ENCODE data around the gene RHOV. TPM values are rescaled to one million over a fixed set of nuclear protein-coding genes. Genes with fewer than 3 reads are reported as not detected.

Gene RHOV
- total and polyA plus RNA-seq, 3 experiments from 2014 or later: 0.24 to 0.40 TPM; not detected in 1

DNA sequence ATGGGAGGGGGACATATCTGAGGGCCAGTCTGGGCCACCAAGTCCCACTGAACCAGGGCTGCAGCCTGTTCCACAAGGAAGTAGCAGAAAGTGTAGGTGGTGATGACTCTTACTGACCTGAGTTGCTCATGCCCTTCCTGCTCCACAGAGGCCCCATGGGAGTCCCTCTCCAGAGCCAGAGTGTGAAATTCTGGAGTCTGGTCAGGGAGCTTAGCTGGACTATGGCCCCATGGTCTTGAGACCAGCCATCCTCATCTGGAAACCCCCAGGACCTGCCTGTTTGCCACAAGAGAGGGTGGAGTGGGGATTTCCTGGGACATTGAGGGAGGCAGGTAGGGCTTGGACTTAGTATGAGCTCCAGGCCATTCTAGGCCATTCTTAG is 27.2 kb downstream of the RHOV start:
- no peaks in the 10 kb centered on the region for H3K27me3 ChIP-seq (ENCODE audit: insufficient read depth, low read length, poor library complexity, severe bottlenecking)
- H3K4me3 Mint-ChIP-seq: no peak overlapping the region
- H3K9me3 Mint-ChIP-seq: no peaks in the 10 kb centered on the region
- H3K4me3 ChIP-seq (ENCODE audit: low read length): no peak overlapping the region
- ChIA-PET CTCF (interaction anchor here (8.2 kb wide), 1 partner anchor 11 kb away, joined by 64 read pairs; no protein-coding TSS in a partner anchor), POLR2A (no interaction called here)
- DNase-seq: no peak
- peak overlapping the region; percentile 59 for H3K27ac ChIP-seq (ENCODE audit: low read depth, low read length)
- H3K9me3 ChIP-seq (ENCODE audit: low read length): no peaks in the 10 kb centered on the region
- H3K36me3 ChIP-seq (ENCODE audit: insufficient read depth, low read length): no peaks in the 10 kb centered on the region
- H3K27me3 Mint-ChIP-seq: peaks cover 11 to 14% of the 10 kb centered on the region in 2 donors
- H3K4me1 Mint-ChIP-seq: peaks cover 5 to 26% (median 11%) of the 10 kb centered on the region in 3 donors
- peak overlapping the region in 1 of 8 donors; percentile 91 for H3K27ac Mint-ChIP-seq
- H3K4me1 ChIP-seq (ENCODE audit: insufficient read depth, low read length): peaks cover 17% of the 10 kb centered on the region
- H3K36me3 Mint-ChIP-seq: peaks cover 0 to 3% (median 0%) of the 10 kb centered on the region in 3 donors

DNA sequence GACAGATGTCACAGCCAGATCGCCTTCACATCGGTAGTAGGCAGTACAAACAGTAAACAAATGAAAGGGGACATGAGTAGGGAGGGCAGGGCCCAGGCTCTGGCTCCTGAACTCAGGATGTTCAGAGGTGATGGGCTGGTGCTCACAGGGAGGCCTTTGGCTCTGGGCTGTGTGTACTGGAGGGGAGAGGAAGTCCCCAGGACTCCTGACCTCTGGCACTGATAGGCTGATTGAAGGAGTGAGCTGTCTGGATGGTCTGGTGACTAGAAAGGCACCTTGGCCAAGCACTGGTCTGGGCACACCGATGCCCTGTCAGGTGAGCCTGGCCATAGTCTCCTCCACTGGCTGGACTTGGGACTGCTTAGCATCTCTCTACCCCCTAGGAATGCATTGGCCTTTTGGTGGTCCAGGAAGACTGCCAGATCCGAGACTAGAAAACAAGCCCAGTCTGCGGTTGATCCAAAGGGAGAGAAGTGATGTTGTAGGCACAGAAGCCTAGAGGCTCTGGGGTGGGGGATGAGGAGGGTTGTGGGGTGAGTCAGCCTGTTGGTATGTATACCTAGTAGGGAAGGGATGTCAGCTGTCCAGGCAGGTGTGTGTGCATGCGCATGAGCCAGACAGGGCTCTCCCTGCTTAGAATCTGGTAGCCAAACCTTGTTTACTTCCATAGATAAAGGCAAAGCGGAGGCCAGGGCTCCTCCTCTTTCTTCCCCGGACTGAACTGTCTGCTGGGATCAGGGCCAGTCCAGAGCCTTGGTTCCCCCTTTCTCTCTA is 28.3 kb downstream of the RHOV start:
- H3K36me3 Mint-ChIP-seq: peaks cover 0 to 3% (median 0%) of the 10 kb centered on the region in 3 donors

DNA sequence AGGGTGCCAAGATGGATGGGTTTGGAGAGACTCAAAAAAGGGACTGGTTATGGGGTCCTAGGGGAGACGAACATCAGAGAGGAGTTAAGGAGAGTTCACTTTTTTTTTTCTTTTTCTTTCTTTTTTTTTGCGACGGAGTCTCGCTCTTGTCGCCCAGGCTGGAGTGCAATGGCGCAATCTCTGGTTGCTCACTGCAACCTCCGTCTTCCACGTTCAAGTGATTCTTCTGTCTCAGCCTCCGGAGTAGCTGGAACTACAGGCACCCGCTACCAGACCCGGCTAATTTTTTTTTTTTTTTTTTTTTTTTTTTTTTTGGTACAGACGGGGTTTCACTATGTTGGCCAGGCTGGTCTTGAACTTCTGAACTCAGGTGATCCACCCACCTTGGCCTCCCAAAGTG is 29.0 kb downstream of the RHOV start:
- ChIA-PET POLR2A (interaction anchor here (0.7 kb wide), 2 partner anchors 47 to 53 kb away, joined by 3 read pairs; no protein-coding TSS in a partner anchor), CTCF (interaction anchor here (1.7 to 8.2 kb wide), 2 partner anchors 13 to 28 kb away, joined by 6 to 64 read pairs; no protein-coding TSS in a partner anchor)
- peaks cover 5 to 26% (median 11%) of the 10 kb centered on the region in 3 donors for H3K4me1 Mint-ChIP-seq
- H3K27ac Mint-ChIP-seq: peak overlapping the region in 2 of 8 donors; percentile 75 to 87
- H3K9me3 ChIP-seq (ENCODE audit: low read length): no peaks in the 10 kb centered on the region
- no peak overlapping the region for H3K27ac ChIP-seq (ENCODE audit: low read depth, low read length)
- H3K9me3 Mint-ChIP-seq: no peaks in the 10 kb centered on the region
- H3K4me1 ChIP-seq (ENCODE audit: insufficient read depth, low read length): peaks cover 17% of the 10 kb centered on the region
- no peak for DNase-seq
- H3K27me3 ChIP-seq (ENCODE audit: insufficient read depth, low read length, poor library complexity, severe bottlenecking): no peaks in the 10 kb centered on the region
- H3K4me3 ChIP-seq (ENCODE audit: low read length): peak overlapping the region; percentile 60
- peak overlapping the region; percentile 73 to 90 (median 83) for H3K4me3 Mint-ChIP-seq
- peaks cover 10 to 14% of the 10 kb centered on the region in 2 donors for H3K27me3 Mint-ChIP-seq
- peaks cover 0 to 3% (median 0%) of the 10 kb centered on the region in 3 donors for H3K36me3 Mint-ChIP-seq
- no peaks in the 10 kb centered on the region for H3K36me3 ChIP-seq (ENCODE audit: insufficient read depth, low read length)

More for the DNA sequence above, 28.3 kb downstream of the RHOV start:
- no peaks in the 10 kb centered on the region for H3K9me3 Mint-ChIP-seq
- peaks cover 17% of the 10 kb centered on the region for H3K4me1 ChIP-seq (ENCODE audit: insufficient read depth, low read length)
- H3K4me1 Mint-ChIP-seq: peaks cover 5 to 26% (median 11%) of the 10 kb centered on the region in 3 donors
- no peaks in the 10 kb centered on the region for H3K27me3 ChIP-seq (ENCODE audit: insufficient read depth, low read length, poor library complexity, severe bottlenecking)
- H3K4me3 ChIP-seq (ENCODE audit: low read length): no peak overlapping the region
- no peaks in the 10 kb centered on the region for H3K36me3 ChIP-seq (ENCODE audit: insufficient read depth, low read length)
- ChIA-PET CTCF (interaction anchor here (8.2 kb wide), 1 partner anchor 13 kb away, joined by 64 read pairs; no protein-coding TSS in a partner anchor), POLR2A (interaction anchor here (0.7 kb wide), 1 partner anchor 46 kb away, joined by 3 read pairs; no protein-coding TSS in a partner anchor)
- DNase-seq: no peak
- peaks cover 11 to 14% of the 10 kb centered on the region in 2 donors for H3K27me3 Mint-ChIP-seq
- H3K4me3 Mint-ChIP-seq: peak overlapping the region; percentile 37 to 90 (median 68)
- no peaks in the 10 kb centered on the region for H3K9me3 ChIP-seq (ENCODE audit: low read length)
- no peak overlapping the region for H3K27ac ChIP-seq (ENCODE audit: low read depth, low read length)
- H3K27ac Mint-ChIP-seq: peak overlapping the region in 1 of 8 donors; percentile 47

DNA sequence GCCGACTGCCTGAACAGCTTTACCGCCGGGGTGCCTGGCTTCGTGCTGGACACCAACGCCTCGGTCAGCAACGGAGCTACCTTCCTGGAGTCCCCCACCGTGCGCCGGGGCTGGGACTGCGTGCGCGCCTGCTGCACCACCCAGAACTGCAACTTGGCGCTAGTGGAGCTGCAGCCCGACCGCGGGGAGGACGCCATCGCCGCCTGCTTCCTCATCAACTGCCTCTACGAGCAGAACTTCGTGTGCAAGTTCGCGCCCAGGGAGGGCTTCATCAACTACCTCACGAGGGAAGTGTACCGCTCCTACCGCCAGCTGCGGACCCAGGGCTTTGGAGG is 29.4 kb downstream of the RHOV start:
- H3K27me3 Mint-ChIP-seq: peaks cover 10 to 14% of the 10 kb centered on the region in 2 donors
- POLR2A ChIA-PET: interaction anchor here (0.7 kb wide), 1 partner anchor 53 kb away, joined by 3 read pairs; no protein-coding TSS in a partner anchor
- Histone ChIP-seq H3K4me1 (ENCODE audit: insufficient read depth, low read length) (peaks cover 17% of the 10 kb centered on the region), H3K27ac (ENCODE audit: low read depth, low read length) (no peak overlapping the region), H3K27me3 (ENCODE audit: insufficient read depth, low read length, poor library complexity, severe bottlenecking) (no peaks in the 10 kb centered on the region), H3K4me3 (ENCODE audit: low read length) (peak overlapping the region; percentile 60), H3K36me3 (ENCODE audit: insufficient read depth, low read length) (no peaks in the 10 kb centered on the region), H3K9me3 (ENCODE audit: low read length) (no peaks in the 10 kb centered on the region)
- CTCF ChIA-PET: interaction anchor here (1.7 to 8.2 kb wide), 2 partner anchors 14 to 29 kb away, joined by 6 to 64 read pairs; no protein-coding TSS in a partner anchor
- peak in 2 of 5 donors; percentile 29 to 53 for DNase-seq
- H3K27ac Mint-ChIP-seq: peak overlapping the region in 2 of 8 donors; percentile 75 to 87
- H3K36me3 Mint-ChIP-seq: peaks cover 0 to 3% (median 0%) of the 10 kb centered on the region in 3 donors
- H3K4me1 Mint-ChIP-seq: peaks cover 5 to 26% (median 11%) of the 10 kb centered on the region in 3 donors
- no peaks in the 10 kb centered on the region for H3K9me3 Mint-ChIP-seq
- peak overlapping the region; percentile 73 to 90 (median 83) for H3K4me3 Mint-ChIP-seq

DNA sequence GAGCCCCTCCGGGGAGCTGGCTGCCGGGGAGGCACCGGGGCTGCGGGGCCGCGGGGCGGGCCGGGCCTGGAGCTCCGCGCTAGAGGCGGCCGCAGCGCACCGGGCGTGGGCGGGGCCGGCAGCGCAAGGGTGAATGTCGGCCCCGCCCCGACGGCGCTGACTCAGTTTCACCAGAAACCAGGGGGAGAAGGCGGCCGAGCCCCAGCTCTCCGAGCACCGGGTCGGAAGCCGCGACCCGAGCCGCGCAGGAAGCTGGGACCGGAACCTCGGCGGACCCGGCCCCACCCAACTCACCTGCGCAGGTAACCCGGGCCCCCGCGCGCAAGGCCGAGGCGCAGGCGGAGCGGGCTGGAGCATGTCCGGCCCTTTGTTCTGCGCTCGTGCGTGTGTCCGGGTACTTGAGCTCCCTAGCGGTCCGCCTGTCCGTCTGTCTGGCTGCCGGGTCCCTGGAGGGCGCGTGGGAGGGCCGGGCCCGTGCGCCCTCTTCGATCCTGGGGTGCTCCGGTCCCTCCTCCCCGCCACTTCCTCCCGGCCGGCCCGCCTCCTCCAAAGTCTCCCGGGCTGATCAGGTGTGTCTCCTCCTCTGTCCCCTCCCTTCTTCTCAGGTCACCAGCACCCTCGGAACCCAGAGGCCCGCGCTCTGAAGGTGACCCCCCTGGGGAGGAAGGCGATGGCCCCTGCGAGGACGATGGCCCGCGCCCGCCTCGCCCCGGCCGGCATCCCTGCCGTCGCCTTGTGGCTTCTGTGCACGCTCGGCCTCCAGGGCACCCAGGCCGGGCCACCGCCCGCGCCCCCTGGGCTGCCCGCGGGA is 29.9 kb downstream of the RHOV start, which contains the start of gene SPINT1:
Gene SPINT1 (plus strand): TSS at position 164 of the 811 bp plus-strand sequence. CDS start 507 bp downstream, at position 671.
- Histone ChIP-seq H3K36me3 (ENCODE audit: insufficient read depth, low read length) (no peaks in the 10 kb centered on the region), H3K27me3 (ENCODE audit: insufficient read depth, low read length, poor library complexity, severe bottlenecking) (no peaks in the 10 kb centered on the region), H3K4me3 (ENCODE audit: low read length) (peak within 1 kb of the TSS; percentile 60), H3K9me3 (ENCODE audit: low read length) (no peaks in the 10 kb centered on the region), H3K4me1 (ENCODE audit: insufficient read depth, low read length) (peaks cover 17% of the 10 kb centered on the region), H3K27ac (ENCODE audit: low read depth, low read length) (no peak within 1 kb of the TSS)
- Mint-ChIP-seq H3K9me3 (no peaks in the 10 kb centered on the region), H3K36me3 (peaks cover 0 to 3% (median 0%) of the 10 kb centered on the region in 3 donors), H3K4me1 (peaks cover 5 to 26% (median 11%) of the 10 kb centered on the region in 3 donors), H3K27ac (peak within 1 kb of the TSS in 3 of 8 donors; percentile 66 to 87 (median 75)), H3K4me3 (peak within 1 kb of the TSS; percentile 81 to 90 (median 83)), H3K27me3 (peaks cover 10 to 14% of the 10 kb centered on the region in 2 donors)
- ChIA-PET POLR2A (interaction anchor here (0.7 kb wide), 1 partner anchor 53 kb away, joined by 3 read pairs; no protein-coding TSS in a partner anchor), CTCF (interaction anchor here (1.0 to 8.2 kb wide), 3 partner anchors 14 to 48 kb away, joined by 3 to 64 read pairs (median 6); no protein-coding TSS in a partner anchor)
- DNase-seq: peak in 3 of 5 donors; percentile 6 to 21 (median 13)

DNA sequence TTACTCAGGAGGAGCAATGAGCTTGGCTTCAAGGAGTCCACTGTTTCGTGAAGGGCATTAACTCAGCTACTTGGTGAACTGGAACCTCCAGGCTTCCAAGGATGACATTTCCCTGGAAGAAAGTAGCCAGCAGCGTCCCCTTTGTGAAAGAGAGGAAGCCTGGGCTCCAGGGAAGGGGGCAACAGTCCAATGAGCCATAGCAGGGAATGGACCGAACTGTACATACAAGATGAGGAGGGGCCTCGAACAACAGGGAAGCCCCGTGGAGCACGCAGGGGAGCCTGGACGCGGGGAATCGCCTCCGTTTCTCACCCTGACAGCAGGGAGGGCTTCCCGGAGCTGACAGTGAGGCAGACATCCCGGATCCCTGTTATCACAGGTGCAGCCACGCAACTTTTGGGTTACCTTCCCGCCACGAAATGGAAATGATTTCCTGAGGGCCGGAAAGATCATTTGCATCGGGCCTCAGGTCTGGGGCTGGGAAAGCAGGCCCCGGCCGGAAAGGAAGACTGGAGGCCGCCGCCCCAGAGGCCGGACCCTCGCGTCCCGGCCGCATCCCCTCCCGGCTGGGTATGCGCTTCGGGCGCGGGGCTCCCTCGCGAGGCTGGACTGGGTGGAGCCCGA is 30.7 kb downstream of the RHOV start:
- Mint-ChIP-seq H3K27ac (peak overlapping the region in 1 of 8 donors; percentile 66), H3K4me1 (peaks cover 5 to 26% (median 11%) of the 10 kb centered on the region in 3 donors), H3K4me3 (peak overlapping the region; percentile 78 to 90 (median 81)), H3K9me3 (no peaks in the 10 kb centered on the region), H3K27me3 (peaks cover 10 to 14% of the 10 kb centered on the region in 2 donors), H3K36me3 (peaks cover 0 to 3% (median 0%) of the 10 kb centered on the region in 3 donors)
- H3K4me1 ChIP-seq (ENCODE audit: insufficient read depth, low read length): peaks cover 17% of the 10 kb centered on the region
- H3K9me3 ChIP-seq (ENCODE audit: low read length): no peaks in the 10 kb centered on the region
- POLR2A ChIA-PET: no interaction called here
- no peaks in the 10 kb centered on the region for H3K36me3 ChIP-seq (ENCODE audit: insufficient read depth, low read length)
- H3K4me3 ChIP-seq (ENCODE audit: low read length): no peak overlapping the region
- CTCF ChIA-PET: interaction anchor here (1.0 to 8.2 kb wide), 4 partner anchors 15 to 50 kb away, joined by 3 to 64 read pairs (median 5); no protein-coding TSS in a partner anchor
- H3K27me3 ChIP-seq (ENCODE audit: insufficient read depth, low read length, poor library complexity, severe bottlenecking): no peaks in the 10 kb centered on the region
- no peak for DNase-seq
- no peak overlapping the region for H3K27ac ChIP-seq (ENCODE audit: low read depth, low read length)

DNA sequence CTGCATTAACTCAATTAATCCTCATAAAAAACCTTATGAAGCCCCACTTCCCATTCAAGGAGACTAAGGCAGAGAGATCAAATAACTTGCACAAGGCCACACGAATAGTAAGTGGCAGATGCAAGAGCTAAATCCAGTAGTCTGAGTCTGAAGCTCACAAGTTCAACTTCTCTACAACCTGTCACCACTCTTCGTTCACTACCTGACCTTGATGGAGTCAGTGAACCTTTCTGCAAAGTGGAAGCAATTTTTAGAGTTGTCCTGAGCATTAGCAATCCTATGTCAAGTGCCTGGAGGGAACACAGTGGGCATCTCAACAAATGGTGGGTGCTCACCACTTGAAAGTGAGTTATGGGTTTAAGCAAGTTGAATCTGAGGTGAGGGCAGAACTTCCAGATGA is 32.3 kb downstream of the RHOV start:
- H3K4me3 ChIP-seq (ENCODE audit: low read length): no peak overlapping the region
- H3K4me3 Mint-ChIP-seq: peak overlapping the region in 2 of 7 donors; percentile 63 to 77
- H3K4me1 ChIP-seq (ENCODE audit: insufficient read depth, low read length): peaks cover 11% of the 10 kb centered on the region
- POLR2A ChIA-PET: no interaction called here
- no peaks in the 10 kb centered on the region for H3K27me3 ChIP-seq (ENCODE audit: insufficient read depth, low read length, poor library complexity, severe bottlenecking)
- H3K27me3 Mint-ChIP-seq: peaks cover 7 to 14% of the 10 kb centered on the region in 2 donors
- H3K4me1 Mint-ChIP-seq: peaks cover 5 to 16% (median 7%) of the 10 kb centered on the region in 3 donors
- H3K36me3 ChIP-seq (ENCODE audit: insufficient read depth, low read length): no peaks in the 10 kb centered on the region
- no peaks in the 10 kb centered on the region for H3K9me3 ChIP-seq (ENCODE audit: low read length)
- DNase-seq: no peak
- H3K9me3 Mint-ChIP-seq: no peaks in the 10 kb centered on the region
- H3K27ac Mint-ChIP-seq: no peak overlapping the region
- no peak overlapping the region for H3K27ac ChIP-seq (ENCODE audit: low read depth, low read length)
- CTCF ChIA-PET: no interaction called here
- H3K36me3 Mint-ChIP-seq: peaks cover 0 to 3% (median 0%) of the 10 kb centered on the region in 3 donors
